Right lobe of liver (tissue), 6 donors: ENCODE measurements around the gene NCKAP5. TPM values are rescaled to one million over a fixed set of nuclear protein-coding genes. Genes with fewer than 3 reads are reported as not detected.

Source experiments
- ATAC-seq, 4 donors: fragments of 200-7000 bp; cut with Tn5 transposase; one replicate each; pipeline ENCODE4 v1.9.1; 2020; ENCODE audit warnings: mild to moderate bottlenecking in 4 of 4, moderate library complexity in 4 of 4
- DNase-seq, 3 donors: peaks; one replicate each; pipeline ENCODE4 v3.0.0-alpha.2; 2020
- H3K27ac ChIP-seq, 3 donors: fragments of 200-600 bp; one replicate each; pipeline ENCODE4 v1.8.0; 2022
- H3K27me3 ChIP-seq, 2 donors: fragments of 200-600 bp; one replicate each; pipeline ENCODE4 v1.8.0; 2022
- H3K36me3 ChIP-seq, 4 donors: fragments of 200-600 bp; sonication (generic) in 1 of 4; one replicate each; pipeline versions ENCODE4 v1.5.1 to v1.8.0; 2017 to 2022; ENCODE audit warnings: control low read depth in 1 of 4
- H3K4me1 ChIP-seq, 4 donors: fragments of 200-600 bp; sonication (generic) in 1 of 4; one replicate each; pipeline versions ENCODE4 v1.5.1 to v1.8.0; 2017 to 2022; ENCODE audit warnings: control low read depth in 1 of 4
- H3K4me3 ChIP-seq, 3 donors: fragments of 200-600 bp; one replicate each; pipeline ENCODE4 v1.8.0; 2022
- H3K9me3 ChIP-seq, 4 donors: fragments of 200-600 bp; sonication (generic) in 1 of 4; one replicate each; pipeline versions ENCODE4 v1.5.1 to v1.8.0; 2017 to 2022; ENCODE audit warnings: control low read depth in 1 of 4
- POLR2A ChIP-seq: fragments of 450-650 bp; IDR thresholded peaks from one replicate; pipeline ENCODE4 v1.6.1; 2017; ENCODE audit warnings: antibody characterized with exemption, mild to moderate bottlenecking
- WGBS: methylation state at CpG from one replicate; pipeline ENCODE4 v1.1.6; 2018; ENCODE audit warnings: low coverage, low lambda C conversion rate; ENCODE audit not compliant: insufficient coverage; ENCODE audit errors: missing lambda C conversion rate; 5-methylcytosine and 5-hydroxymethylcytosine counted together
- intact Hi-C, 2 donors: fragments of 100-400 bp; cut with DNase I; formaldehyde crosslinking; loops; one replicate each; pipeline versions ENCODE4 v1.11.2 to v1.14.1; 2022
- total RNA-seq, 6 experiments: library from RNA; depleted of rRNA in 2 of 6; stranded (reverse); fragments of >200 nt in 2 of 6; fragmentation: NEBNext Ultra II Directional in 3 of 6; extraction: Animal tissue kit (Norgen Biotek cat#: 25700) in 3 of 6; gene quantifications; one replicate each; pipeline versions ENCODE4 v1.1.0 to v1.2.4, GENCODE V29; 2016 to 2023
- TF ChIP-seq, protein P1 (sequence below), 4 donors: fragments of 200-600 bp in 3 of 4; fragments of 450-650 bp in 1 of 4; IDR thresholded peaks; one replicate each; pipeline versions ENCODE4 v1.5.1 to v1.8.0; 2016 to 2022; ENCODE audit warnings: antibody characterized with exemption in 4 of 4, mild to moderate bottlenecking in 2 of 4
- donor health status: DM: no; HTN: yes; CAD: no.
- donor health status: DM: no; HTN: no; CAD: no.
- donor health status: DM: no; HTN: no; CAD: no.
- donor health status: DM: no; HTN: yes; CAD: no.
- donor health status: DM: no; HTN: yes; CAD: no.

NCKAP5 gene
- total RNA-seq, 6 experiments from 2014 or later = 3.6 to 11.7 (median 6.9) TPM

DNA sequence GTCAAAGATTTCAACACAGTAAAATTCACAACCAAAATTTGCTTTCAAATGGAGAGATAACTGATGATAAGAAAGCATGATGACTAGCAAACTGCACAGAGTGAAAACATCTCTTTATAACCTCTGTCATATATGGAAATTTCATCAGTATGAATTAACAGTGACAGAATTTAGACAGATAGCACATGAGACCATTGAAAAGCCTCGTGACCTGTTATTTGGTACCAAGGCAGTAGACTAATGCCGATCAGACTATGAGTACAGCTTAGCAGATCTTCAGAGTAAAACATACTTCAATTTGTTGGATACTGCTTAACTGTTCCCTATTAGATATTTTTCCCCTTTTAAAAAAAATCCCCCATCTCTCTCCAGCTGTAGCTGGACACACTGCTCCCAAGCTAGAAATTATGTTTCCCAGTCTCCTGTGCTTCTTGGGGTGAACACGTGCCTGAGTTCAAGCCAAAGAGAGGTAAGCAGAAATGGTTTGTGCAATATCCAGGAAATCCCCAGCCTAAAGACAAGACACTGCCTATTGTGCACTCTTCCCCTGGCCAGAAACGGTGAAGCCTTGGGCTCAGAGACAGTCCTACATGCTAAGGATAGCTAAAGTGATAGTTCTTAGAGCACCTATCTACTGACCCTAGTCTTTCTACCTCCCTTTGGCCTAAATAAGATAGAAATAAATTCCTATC is 256.1 kb downstream of the NCKAP5 start:
- no peak for DNase-seq
- intact Hi-C loops = no loop called here
- TF ChIP-seq POLR2A = no peak
- TF ChIP-seq, protein P1, sequence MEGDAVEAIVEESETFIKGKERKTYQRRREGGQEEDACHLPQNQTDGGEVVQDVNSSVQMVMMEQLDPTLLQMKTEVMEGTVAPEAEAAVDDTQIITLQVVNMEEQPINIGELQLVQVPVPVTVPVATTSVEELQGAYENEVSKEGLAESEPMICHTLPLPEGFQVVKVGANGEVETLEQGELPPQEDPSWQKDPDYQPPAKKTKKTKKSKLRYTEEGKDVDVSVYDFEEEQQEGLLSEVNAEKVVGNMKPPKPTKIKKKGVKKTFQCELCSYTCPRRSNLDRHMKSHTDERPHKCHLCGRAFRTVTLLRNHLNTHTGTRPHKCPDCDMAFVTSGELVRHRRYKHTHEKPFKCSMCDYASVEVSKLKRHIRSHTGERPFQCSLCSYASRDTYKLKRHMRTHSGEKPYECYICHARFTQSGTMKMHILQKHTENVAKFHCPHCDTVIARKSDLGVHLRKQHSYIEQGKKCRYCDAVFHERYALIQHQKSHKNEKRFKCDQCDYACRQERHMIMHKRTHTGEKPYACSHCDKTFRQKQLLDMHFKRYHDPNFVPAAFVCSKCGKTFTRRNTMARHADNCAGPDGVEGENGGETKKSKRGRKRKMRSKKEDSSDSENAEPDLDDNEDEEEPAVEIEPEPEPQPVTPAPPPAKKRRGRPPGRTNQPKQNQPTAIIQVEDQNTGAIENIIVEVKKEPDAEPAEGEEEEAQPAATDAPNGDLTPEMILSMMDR (IDR thresholded peaks at IDR 0.05) = no peak
- 79% methylated on average over 4 of the region's 4 CpGs for WGBS
- no peak overlapping the region for H3K4me3 ChIP-seq
- H3K27me3 ChIP-seq = no peaks in the 10 kb centered on the region
- no peaks in the 10 kb centered on the region for H3K9me3 ChIP-seq
- H3K27ac ChIP-seq = no peak overlapping the region
- no peaks in the 10 kb centered on the region for H3K36me3 ChIP-seq
- no peak for ATAC-seq
- no peaks in the 10 kb centered on the region for H3K4me1 ChIP-seq

- intact Hi-C loops = no loop called here
- no peak for TF ChIP-seq POLR2A
- TF ChIP-seq, protein P1 (IDR thresholded peaks at IDR 0.05) = no peak
- H3K27ac ChIP-seq = no peak overlapping the region
- DNase-seq (no peak), ATAC-seq (no peak)
- H3K36me3 ChIP-seq = no peaks in the 10 kb centered on the region
- no peaks in the 10 kb centered on the region for H3K9me3 ChIP-seq
- no peak overlapping the region for H3K4me3 ChIP-seq
- 81% methylated on average over 2 of the region's 2 CpGs for WGBS
- no peaks in the 10 kb centered on the region for H3K4me1 ChIP-seq
- no peaks in the 10 kb centered on the region for H3K27me3 ChIP-seq
Observed at GRCh38 chr2:133306236-133306635, 262.0 kb downstream of the NCKAP5 start.

- Histone ChIP-seq H3K9me3 (no peaks in the 10 kb centered on the region), H3K4me3 (no peak overlapping the region), H3K36me3 (no peaks in the 10 kb centered on the region), H3K4me1 (no peaks in the 10 kb centered on the region), H3K27me3 (no peaks in the 10 kb centered on the region), H3K27ac (no peak overlapping the region)
- 62% methylated on average over 3 of the region's 3 CpGs for WGBS
- ATAC-seq (no peak), DNase-seq (no peak)
- intact Hi-C loops = no loop called here
- no peak for TF ChIP-seq POLR2A
- TF ChIP-seq, protein P1 (IDR thresholded peaks at IDR 0.05) = no peak
Observed at GRCh38 chr2:133304344-133304743, 263.9 kb downstream of the NCKAP5 start.

- ATAC-seq (no peak), DNase-seq (no peak)
- H3K4me3 ChIP-seq = no peak overlapping the region
- intact Hi-C loops = no loop called here
- no peaks in the 10 kb centered on the region for H3K36me3 ChIP-seq
- no peak for TF ChIP-seq POLR2A
- TF ChIP-seq, protein P1 (IDR thresholded peaks at IDR 0.05) = no peak
- H3K4me1 ChIP-seq = no peaks in the 10 kb centered on the region
- H3K9me3 ChIP-seq = no peaks in the 10 kb centered on the region
- 71% methylated on average over 1 of the region's 1 CpG for WGBS
- no peak overlapping the region for H3K27ac ChIP-seq
- H3K27me3 ChIP-seq = no peaks in the 10 kb centered on the region
Observed at GRCh38 chr2:133303150-133303549, 265.1 kb downstream of the NCKAP5 start.

GRCh38 chr2:133296401-133296800 is 271.9 kb downstream of the NCKAP5 start:
- DNase-seq (no peak), ATAC-seq (no peak)
- H3K27ac ChIP-seq = no peak overlapping the region
- no peaks in the 10 kb centered on the region for H3K4me1 ChIP-seq
- TF ChIP-seq, protein P1 (IDR thresholded peaks at IDR 0.05) = no peak
- no peak for TF ChIP-seq POLR2A
- intact Hi-C loops = no loop called here
- no peaks in the 10 kb centered on the region for H3K9me3 ChIP-seq
- no peaks in the 10 kb centered on the region for H3K27me3 ChIP-seq
- no peaks in the 10 kb centered on the region for H3K36me3 ChIP-seq
- no peak overlapping the region for H3K4me3 ChIP-seq
